HCT116 (cell line): ENCODE results near the gene P3H3. TPM values are rescaled to one million over a fixed set of nuclear protein-coding genes. Genes with fewer than 3 reads are reported as not detected.

Experiments used
- ATAC-seq: fragments of 200-7000 bp; cut with Tn5 transposase; 2 replicates; pipeline ENCODE4 v1.9.1; 2020; ENCODE audit warnings: mild to moderate bottlenecking, moderate library complexity
- Bru-seq: library from RNA; stranded (reverse); fragments of 400-500 nt; gene quantifications from one replicate; lab custom pipeline; 2021; lab: Mats Ljungman, UMichigan
- BruChase-seq, 2 experiments: library from RNA; stranded (reverse); fragments of 400-500 nt; gene quantifications; one replicate each; lab custom pipeline; 2021; lab: Mats Ljungman, UMichigan
- BruUV-seq: library from RNA; stranded (reverse); fragments of 400-500 nt; replicated peaks from 2 replicates; lab custom pipeline; 2021; lab: Mats Ljungman, UMichigan
- CTCF ChIA-PET: fragments of 300-600 bp; sonication (Branson Sonifier 250); formaldehyde crosslinking; loops from one replicate; lab custom pipeline; 2021; ENCODE audit warnings: antibody characterized with exemption; lab: Charles Lee
- POLR2A ChIA-PET: fragments of 300-600, 350-600 bp; sonication (Branson Sonifier 250); formaldehyde crosslinking; loops from one replicate; lab custom pipeline; 2021; ENCODE audit warnings: antibody characterized with exemption; lab: Charles Lee
- RAD21 ChIA-PET, 2 experiments: fragments of 300-600 bp; sonication (Branson Sonifier 250); formaldehyde crosslinking; loops; one replicate each; lab custom pipeline; 2023; ENCODE audit warnings: low total read pairs in 2 of 2; ENCODE audit not compliant: uncharacterized antibody in 2 of 2, unreplicated experiment in 2 of 2, low non-redundant PET in 1 of 2; lab: Charles Lee
- DNase-seq: peaks from one replicate; pipeline ENCODE4 v3.0.0-alpha.2; 2010; ENCODE audit warnings: low read depth, low spot score
- H2AFZ ChIP-seq: fragments of 200-600 bp; shearing (Covaris generic), sonication (generic); 2 replicates; pipeline ENCODE4 v1.6.1; 2017; ENCODE audit warnings: low read depth, mixed run types, mixed read lengths, antibody characterized with exemption, low read length; ENCODE audit not compliant: poor library complexity, severe bottlenecking
- H3K27ac ChIP-seq: 2 replicates; pipeline ENCODE4 v1.5.1; 2012; ENCODE audit warnings: low read depth, low read length
- H3K27me3 ChIP-seq: fragments of 200-600 bp; sonication (generic); 2 replicates; pipeline ENCODE4 v1.6.1; 2016; ENCODE audit warnings: mixed run types, low read length, mixed read lengths; ENCODE audit not compliant: insufficient read depth
- H3K36me3 ChIP-seq, 2 experiments: fragments of 200-500 bp in 1 of 2; fragments of 200-600 bp in 1 of 2; sonication (Bioruptor generic) in 1 of 2; sonication (generic) in 1 of 2; 2 replicates each; pipeline versions ENCODE4 v1.5.1 to v1.6.1; 2014 to 2016; ENCODE audit warnings: low read length in 2 of 2, inconsistent platforms in 1 of 2, mixed read lengths in 1 of 2, mixed run types in 1 of 2; ENCODE audit not compliant: insufficient read depth in 2 of 2, control insufficient read depth in 1 of 2
- H3K4me1 ChIP-seq, 2 experiments: fragments of 200-600 bp in 1 of 2; sonication (generic) in 1 of 2; 2 replicates each; pipeline versions ENCODE4 v1.5.1 to v1.6.1; 2012 to 2017; ENCODE audit warnings: low read length in 2 of 2, inconsistent platforms in 1 of 2, mild to moderate bottlenecking in 1 of 2, mixed read lengths in 1 of 2, mixed run types in 1 of 2, moderate library complexity in 1 of 2; ENCODE audit not compliant: insufficient read depth in 2 of 2, control insufficient read depth in 1 of 2
- H3K4me2 ChIP-seq: fragments of 200-600 bp; sonication (generic); 2 replicates; pipeline ENCODE4 v1.6.1; 2017; ENCODE audit warnings: mixed run types, low read length, mixed read lengths
- H3K4me3 ChIP-seq, 2 experiments: fragments of 200-600 bp in 1 of 2; sonication (generic) in 1 of 2; replicated peaks in 1 of 2; 2 replicates each; pipeline ENCODE4 v1.5.1; 2011 to 2016; ENCODE audit warnings: low read length in 2 of 2, control low read depth in 1 of 2, low read depth in 1 of 2, mild to moderate bottlenecking in 1 of 2, mixed read lengths in 1 of 2, mixed run types in 1 of 2
- H3K79me2 ChIP-seq: fragments of 200-600 bp; sonication (generic); 2 replicates; pipeline ENCODE4 v1.6.1; 2017; ENCODE audit warnings: mild to moderate bottlenecking, mixed run types, low read length, moderate library complexity, mixed read lengths; ENCODE audit not compliant: insufficient read depth
- H3K9ac ChIP-seq: fragments of 200-600 bp; sonication (generic); 2 replicates; pipeline ENCODE4 v1.6.1; 2016; ENCODE audit warnings: low read length, mixed read lengths
- H3K9me2 ChIP-seq: fragments of 200-600 bp; sonication (generic), shearing (Covaris generic); 2 replicates; pipeline ENCODE4 v1.6.1; 2017; ENCODE audit warnings: mixed run types, mild to moderate bottlenecking, moderate library complexity; ENCODE audit not compliant: insufficient read depth
- H3K9me3 ChIP-seq, 2 experiments: fragments of 200-500 bp in 1 of 2; fragments of 200-600 bp in 1 of 2; sonication (Bioruptor generic) in 1 of 2; sonication (generic) in 1 of 2; 2 replicates each; pipeline ENCODE4 v1.6.1; 2014 to 2017; ENCODE audit warnings: low read length in 2 of 2, mixed read lengths in 2 of 2, inconsistent platforms in 1 of 2, low read depth in 1 of 2, mild to moderate bottlenecking in 1 of 2, mixed run types in 1 of 2, moderate library complexity in 1 of 2; ENCODE audit not compliant: control insufficient read depth in 1 of 2, insufficient read depth in 1 of 2
- H4K20me1 ChIP-seq: fragments of 200-600 bp; sonication (generic), shearing (Covaris generic); 2 replicates; pipeline ENCODE4 v1.6.1; 2017; ENCODE audit warnings: mixed run types, mild to moderate bottlenecking, moderate library complexity; ENCODE audit not compliant: insufficient read depth
- CTCF ChIP-seq, 3 experiments: fragments of 200-600 bp in 1 of 3; sonication (generic) in 1 of 3; IDR thresholded peaks in 2 of 3; conservative IDR thresholded peaks in 1 of 3; 2 replicates each; pipeline ENCODE4 v1.5.1; 2012 to 2017; ENCODE audit warnings: low read depth in 2 of 3, low read length in 2 of 3, antibody characterized with exemption in 1 of 3, borderline replicate concordance in 1 of 3, control low read depth in 1 of 3, mild to moderate bottlenecking in 1 of 3, mixed read lengths in 1 of 3, mixed run types in 1 of 3, moderate library complexity in 1 of 3; ENCODE audit not compliant: insufficient read depth in 1 of 3
- ELF1 ChIP-seq: IDR thresholded peaks from 2 replicates; pipeline ENCODE4 v1.6.1; 2012; ENCODE audit warnings: low read depth, borderline replicate concordance
- EZH2 ChIP-seq: fragments of 200-600 bp; sonication (generic); IDR thresholded peaks from 2 replicates; pipeline ENCODE4 v1.6.1; 2017; ENCODE audit warnings: antibody characterized with exemption, mixed run types
- EZH2phosphoT487 ChIP-seq: fragments of 200-600 bp; IDR thresholded peaks from 2 replicates; pipeline ENCODE4 v1.6.1; 2018; ENCODE audit warnings: antibody characterized with exemption, borderline replicate concordance
- FOSL1 ChIP-seq: IDR thresholded peaks from 2 replicates; pipeline ENCODE4 v1.6.1; 2012; ENCODE audit warnings: low read depth
- POLR2A ChIP-seq: IDR thresholded peaks from 2 replicates; pipeline ENCODE4 v1.7.0; 2011; ENCODE audit warnings: borderline replicate concordance; ENCODE audit not compliant: insufficient read depth, insufficient read length; ENCODE audit errors: extremely low read depth
- POLR2AphosphoS5 ChIP-seq: IDR thresholded peaks from 2 replicates; pipeline ENCODE4 v1.6.1; 2011; ENCODE audit warnings: mild to moderate bottlenecking, low read depth, low read length, moderate library complexity
- RAD21 ChIP-seq: IDR thresholded peaks from 2 replicates; pipeline ENCODE4 v1.6.1; 2012; ENCODE audit warnings: low read depth, mild to moderate bottlenecking
- SIN3A ChIP-seq: IDR thresholded peaks from 2 replicates; pipeline ENCODE4 v1.6.1; 2012; ENCODE audit warnings: low read depth
- SP1 ChIP-seq: IDR thresholded peaks from 2 replicates; pipeline ENCODE4 v1.6.1; 2012; ENCODE audit warnings: low read depth
- SRF ChIP-seq: IDR thresholded peaks from 2 replicates; pipeline ENCODE4 v1.6.1; 2012; ENCODE audit warnings: low read depth
- TCF7L2 ChIP-seq: IDR thresholded peaks from 2 replicates; pipeline ENCODE4 v1.7.0; 2011; ENCODE audit warnings: borderline replicate concordance, inconsistent platforms; ENCODE audit not compliant: insufficient read depth, insufficient read length; ENCODE audit errors: extremely low read depth
- YY1 ChIP-seq: IDR thresholded peaks from 2 replicates; pipeline ENCODE4 v1.6.1; 2011; ENCODE audit warnings: low read length, low read depth, moderate library complexity, mild to moderate bottlenecking; ENCODE audit not compliant: insufficient replicate concordance; ENCODE audit errors: extremely low read depth
- ZBTB33 ChIP-seq: IDR thresholded peaks from 2 replicates; pipeline ENCODE4 v1.6.1; 2011; ENCODE audit warnings: mild to moderate bottlenecking, low read length, moderate library complexity; ENCODE audit not compliant: insufficient replicate concordance; ENCODE audit errors: extremely low read depth
- ZFX ChIP-seq: fragments of 450-650 bp; IDR thresholded peaks from 2 replicates; pipeline ENCODE4 v1.6.1; 2017
- ZNF274 ChIP-seq: fragments of 200-500 bp; sonication (Bioruptor generic); IDR thresholded peaks from 2 replicates; pipeline ENCODE4 v1.6.1; 2014; ENCODE audit warnings: mild to moderate bottlenecking, low read depth, low read length, inconsistent platforms
- intact Hi-C: fragments of 100-400 bp; cut with micrococcal nuclease; formaldehyde crosslinking; loops from 2 replicates; pipeline ENCODE4 v1.10.0; 2022
- long read RNA-seq: library from polyadenylated mRNA; unstranded; transcript quantifications from one replicate; pipeline ENCODE4 v2.0.0, GENCODE V29; 2021; ENCODE audit not compliant: unreplicated experiment
- polyA plus RNA-seq: library from polyadenylated mRNA; unstranded; fragments of >200 nt; gene quantifications from 2 replicates; pipeline ENCODE4 v1.2.1, GENCODE V29; 2012; ENCODE audit warnings: missing spikeins
- total RNA-seq: library from RNA; stranded (reverse); gene quantifications from one replicate; pipeline ENCODE4 v1.2.1, GENCODE V29; 2021; ENCODE audit not compliant: unreplicated experiment

The P3H3 gene
- total RNA-seq, result 32.2 TPM
- 24.3 and 25.5 TPM in 2 replicates for polyA plus RNA-seq
- percentile 60 among the genes with signal in this experiment for Bru-seq, nascent RNA
- BruChase-seq, experiment 1, labeled RNA remaining after a 6-hour chase, result percentile 74 among the genes with signal in this experiment
- BruChase-seq, experiment 2, labeled RNA remaining after a 2-hour chase, result percentile 71 among the genes with signal in this experiment
- long read RNA-seq, transcript P3H3-201 (15 exons, 2,632 nt), result major isoform, 12 of 40 reads
- long read RNA-seq, partial matches to known transcripts, result 13 of 40 reads
- long read RNA-seq, other reads (novel, unspliced or antisense), result 15 of 40 reads

- ChIA-PET POLR2A (interaction anchor here (1.0 to 3.6 kb wide), 4 partner anchors 24 to 139 kb away, joined by 3 to 12 read pairs (median 8); partner anchors contain the start of genes CDCA3, PTMS, USP5 and ZNF384), RAD21 (no interaction called here), CTCF (interaction anchor here (1.0 to 2.7 kb wide), 5 partner anchors 24 to 257 kb away, joined by 3 to 11 read pairs (median 5); partner anchors contain the start of genes CDCA3, MLF2, PTMS and USP5)
- Histone ChIP-seq H4K20me1 (no peaks in the 10 kb centered on the region), H3K9ac (peak within 1 kb of the TSS; percentile 99), H3K36me3 (peaks cover 6 to 19% of the 10 kb centered on the region in 2 experiments; a peak in 3 of 4 replicates), H3K9me3 (no peaks in the 10 kb centered on the region), H3K79me2 (peaks cover 31% of the 10 kb centered on the region), H3K4me1 (peaks cover 12 to 34% of the 10 kb centered on the region in 2 experiments), H2AFZ (no peak within 1 kb of the TSS), H3K4me3 (peak within 1 kb of the TSS; percentile 79 to 95), H3K27ac (peak within 1 kb of the TSS; percentile 88), H3K9me2 (no peaks in the 10 kb centered on the region), H3K4me2 (peak within 1 kb of the TSS; percentile 91), H3K27me3 (no peaks in the 10 kb centered on the region)
- TF ChIP-seq ZBTB33 (no peak), POLR2AphosphoS5 (no peak), EZH2 (no peak), YY1 (no peak), TCF7L2 (peak; percentile 7), RAD21 (no peak), CTCF (IDR thresholded peaks at IDR 0.05 in 2 of 3, conservative IDR thresholded peaks at IDR 0.05 in 1 of 3; ENCODE audit: borderline replicate concordance in 1 of 3, insufficient read depth in 1 of 3, low read depth in 2 of 3, low read length in 2 of 3) (no peak), FOSL1 (no peak), ELF1 (no peak), EZH2phosphoT487 (no peak), POLR2A (peak; percentile 45), SIN3A (no peak), ZFX (no peak), SRF (no peak), SP1 (no peak), ZNF274 (no peak)
- ATAC-seq (peak; percentile 19), DNase-seq (no peak)
- no TSS peak for BruUV-seq
- intact Hi-C loops, result no loop called here
These were observed at the start of gene P3H3 for GRCh38 chr12:6827982-6828780. TSS of gene P3H3 (plus strand) at chr12:6828407. CDS start at chr12:6828441, 34 bp downstream.
